GM19035 (cell line): Measurements from ENCODE around the gene CD177.
"Not testable (repeated sequence)": the region's sequence is repeated elsewhere in the genome, so short reads cannot be mapped to it uniquely, and the experiment has no call there.

Source experiments
- ATAC-seq: cut with Tn5 transposase; IDR thresholded peaks from one replicate; pipeline ENCODE4 v1.9.1; 2021; ENCODE audit not compliant: unreplicated experiment

Gene CD177

DNA sequence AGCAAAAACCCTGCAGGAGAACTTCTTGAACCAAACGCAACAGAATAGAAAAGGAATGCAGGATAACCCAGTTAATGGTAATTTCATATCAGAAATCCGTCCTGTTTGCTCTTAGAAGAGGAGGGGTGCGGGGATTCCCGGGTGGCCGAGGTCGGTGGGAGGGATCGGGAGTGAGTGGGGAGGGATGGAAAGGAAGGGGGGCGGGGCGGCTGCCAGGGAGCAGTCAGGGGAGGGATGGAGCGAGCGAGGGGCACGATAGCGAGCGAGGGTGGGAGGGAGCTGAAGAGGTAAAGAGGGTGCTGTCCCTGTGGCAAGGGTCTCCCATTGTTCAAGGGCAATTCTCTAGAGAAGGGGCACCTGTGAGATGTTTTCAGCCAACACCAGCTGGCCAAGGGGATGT is 26.5 kb downstream of the CD177 start:
- ATAC-seq = no peak

DNA sequence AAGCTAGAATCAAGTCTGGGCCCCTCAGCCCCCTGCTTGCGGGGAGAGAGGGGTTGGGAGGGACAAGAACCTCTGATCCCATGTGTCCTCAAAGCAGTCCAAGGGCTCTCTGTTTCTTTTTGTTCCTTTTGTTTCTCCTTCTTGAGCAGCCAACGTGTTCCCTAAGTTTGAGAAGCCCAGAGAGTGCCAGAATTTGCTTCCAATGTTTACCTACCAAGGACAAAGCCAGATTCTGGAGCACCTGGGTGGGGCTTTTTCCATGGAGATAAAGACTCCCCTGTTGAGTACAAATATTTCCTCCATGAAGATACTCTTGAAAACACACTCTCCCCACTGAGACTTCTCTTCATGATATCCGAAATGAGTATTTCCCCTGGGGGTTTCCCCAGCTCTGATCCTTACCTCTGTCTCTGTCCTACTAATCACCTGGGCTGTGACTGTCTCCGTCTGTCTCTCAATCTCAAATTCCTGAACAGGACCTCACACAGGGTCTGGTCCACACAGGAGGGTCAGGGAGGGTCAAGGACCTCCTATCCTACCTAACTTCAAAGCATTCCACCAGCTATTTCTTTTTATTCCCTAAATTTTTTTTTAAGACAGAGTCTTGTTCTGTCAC is 27.4 kb downstream of the CD177 start:
- ATAC-seq = no peak

DNA sequence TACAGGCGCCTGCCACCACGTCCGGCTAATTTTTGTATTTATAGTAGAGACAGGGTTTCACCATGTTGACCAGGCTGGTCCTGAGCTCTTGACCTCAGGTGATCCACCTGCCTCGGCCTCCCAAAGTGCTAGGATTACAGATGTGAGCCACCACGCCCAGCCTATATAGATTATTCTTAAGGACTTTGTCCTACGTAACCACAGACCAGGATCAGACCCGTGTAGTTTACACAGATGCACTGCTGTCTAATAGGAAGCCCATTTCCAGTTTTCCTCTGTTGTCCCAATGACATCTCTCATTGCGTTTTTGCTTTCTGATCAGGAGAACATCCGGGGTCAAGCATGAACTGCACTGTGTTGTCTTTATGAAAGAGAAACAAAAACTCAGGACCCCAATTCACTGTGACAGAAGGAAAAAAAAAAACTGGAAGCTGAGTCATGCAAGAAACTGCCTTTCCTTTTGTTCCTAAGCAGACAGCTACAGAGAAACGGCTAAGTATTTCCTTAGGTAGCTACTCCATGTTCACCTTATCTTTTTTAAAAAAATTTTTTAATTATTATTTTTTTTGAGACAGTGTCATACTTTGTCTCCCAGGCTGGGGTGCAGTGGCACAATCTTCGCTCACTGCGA is 29.2 kb downstream of the CD177 start:
- ATAC-seq = not testable (repeated sequence)

DNA sequence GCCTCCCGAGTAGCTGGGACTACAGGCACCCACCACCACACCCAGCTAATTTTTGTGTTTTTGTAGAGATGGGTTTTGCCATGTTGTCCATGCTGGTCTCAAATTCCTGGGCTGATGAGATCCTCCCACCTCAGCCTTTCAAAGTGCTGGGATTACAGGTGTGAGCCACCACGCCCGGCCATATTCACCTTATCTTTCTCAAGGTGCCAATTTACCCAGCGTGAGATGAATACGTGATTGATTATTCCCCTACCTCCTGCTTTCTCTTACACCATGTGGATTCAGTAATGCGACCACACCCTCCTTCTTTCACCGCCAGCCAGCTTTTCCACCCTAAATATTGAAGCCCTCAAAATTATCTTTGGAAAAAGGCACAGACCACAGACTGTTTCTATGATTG is 29.8 kb downstream of the CD177 start:
- not testable (repeated sequence) for ATAC-seq

DNA sequence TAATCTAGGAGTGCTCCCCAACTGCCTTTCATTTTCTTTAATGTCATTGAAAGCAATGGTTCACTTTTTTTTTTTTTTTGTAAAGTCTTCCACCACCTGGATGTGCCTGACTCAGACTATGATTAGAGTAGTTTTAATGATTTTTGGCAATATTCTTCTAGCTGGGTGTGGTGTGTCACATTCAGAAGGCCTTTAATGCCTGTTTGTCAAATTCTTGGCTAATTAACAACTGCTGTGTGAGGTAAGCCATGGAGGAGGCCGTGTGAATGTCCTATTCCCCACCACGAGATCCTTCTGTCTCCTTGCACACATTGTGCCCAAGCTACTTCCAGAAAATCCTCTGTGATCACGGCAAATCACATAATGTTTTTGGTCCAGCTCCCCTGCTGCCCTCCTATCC is 30.3 kb downstream of the CD177 start:
- not testable (repeated sequence) for ATAC-seq

DNA sequence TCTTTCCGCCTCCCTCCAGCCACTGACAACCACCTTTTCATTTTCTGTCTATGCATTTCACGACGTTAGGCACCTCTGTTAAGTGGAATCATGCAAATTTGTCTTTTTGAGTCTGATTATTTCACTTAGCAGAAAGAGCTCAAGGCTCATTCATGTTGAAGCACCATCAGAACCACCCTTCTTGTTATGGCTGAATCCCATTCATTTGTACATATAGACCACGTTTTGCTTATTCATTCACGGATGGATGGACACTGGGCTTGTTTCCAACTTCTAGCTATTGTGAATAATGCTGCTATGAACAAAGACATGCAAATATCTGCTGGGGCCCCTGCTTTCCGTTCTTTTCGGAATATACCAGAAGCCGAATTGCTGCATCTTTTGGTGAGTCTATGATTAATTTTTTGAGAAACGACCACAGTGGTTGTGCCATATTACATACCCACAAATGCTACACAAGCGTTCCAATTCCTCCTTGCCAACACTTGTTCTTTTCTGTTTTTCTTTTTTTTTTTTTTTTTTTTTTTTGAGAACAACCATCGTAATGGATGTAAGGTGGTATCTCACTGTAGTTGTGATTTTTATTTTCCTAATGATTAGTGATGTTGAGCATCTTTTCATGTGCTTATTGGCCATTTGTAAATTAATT is 37.5 kb downstream of the CD177 start:
- ATAC-seq = not testable (repeated sequence)

DNA sequence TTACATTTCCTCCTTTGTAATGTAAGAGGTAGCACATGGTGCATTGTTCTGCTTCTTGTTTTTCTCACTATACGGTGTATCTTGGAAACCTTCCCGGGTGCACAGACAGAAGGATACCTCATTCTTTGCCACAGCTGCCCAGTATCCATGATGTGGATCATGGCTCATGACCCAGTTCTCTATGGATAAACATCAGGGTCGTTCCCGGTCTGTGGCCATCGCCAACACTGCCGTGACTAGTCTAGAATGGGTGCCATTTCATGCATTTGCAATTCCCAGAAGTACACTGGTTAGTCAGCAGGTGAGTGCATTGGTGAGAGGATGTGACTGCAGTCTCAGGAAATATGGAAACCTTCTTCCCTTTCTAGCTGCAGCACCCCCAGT is 38.1 kb downstream of the CD177 start:
- ATAC-seq = not testable (repeated sequence)

DNA sequence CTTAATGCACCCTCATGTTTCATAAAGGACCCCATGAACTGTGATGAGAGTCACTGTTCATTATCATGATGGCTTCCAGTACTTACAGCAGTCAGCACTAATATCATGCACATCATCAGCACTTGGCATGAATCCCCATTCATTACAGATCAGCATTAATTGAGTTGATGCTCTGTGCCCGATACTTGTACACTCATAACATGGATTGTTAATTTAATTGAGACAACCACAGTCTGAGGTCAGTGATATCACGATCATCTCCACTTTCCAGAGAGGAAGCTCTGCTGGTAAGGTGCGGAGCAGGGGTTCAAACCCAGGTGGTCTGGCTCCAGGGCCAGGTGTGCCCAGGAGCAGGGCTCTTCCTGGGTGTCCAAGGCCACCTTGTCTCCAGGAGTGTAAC is 40.0 kb downstream of the CD177 start:
- ATAC-seq = not testable (repeated sequence)

DNA sequence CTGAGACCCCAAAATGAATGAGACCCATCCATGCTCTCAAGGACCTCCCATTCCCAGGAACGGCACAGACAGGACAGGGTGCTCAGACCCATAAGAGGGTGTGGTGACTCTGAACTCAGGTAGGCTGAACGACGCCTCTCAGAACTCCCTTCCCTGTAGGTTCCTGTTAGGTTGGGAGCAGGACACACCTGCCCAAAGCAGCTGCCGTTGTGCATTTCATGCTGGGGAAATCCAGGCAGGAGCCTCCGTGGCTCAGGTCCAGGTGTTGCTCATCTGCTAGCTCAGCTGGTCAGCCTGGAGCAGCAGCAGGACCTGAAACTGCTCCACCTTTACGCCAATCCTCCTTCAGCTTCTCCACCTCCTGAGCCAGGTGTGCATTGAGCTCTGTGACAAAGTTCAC is 42.1 kb downstream of the CD177 start:
- no peak for ATAC-seq

DNA sequence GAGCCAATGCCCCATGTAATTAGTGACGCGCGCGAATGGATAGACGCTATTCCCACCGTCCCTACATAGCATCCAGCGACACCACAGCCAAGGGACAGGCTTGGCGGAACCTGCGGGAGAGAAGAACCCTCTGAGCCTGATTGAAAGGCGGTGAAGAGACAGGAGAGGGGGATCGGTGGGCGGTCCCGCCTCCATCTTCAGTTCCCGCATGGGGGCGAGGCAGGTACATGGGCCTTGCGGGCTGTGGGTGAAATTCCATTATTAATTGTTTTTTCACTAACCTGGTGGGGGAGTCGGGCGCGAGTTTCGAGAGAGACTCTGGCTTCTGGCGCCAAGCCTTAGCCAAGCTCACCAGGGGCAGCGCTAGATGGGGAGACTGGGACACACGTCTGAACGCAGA is 52.8 kb downstream of the CD177 start:
- no peak for ATAC-seq

DNA sequence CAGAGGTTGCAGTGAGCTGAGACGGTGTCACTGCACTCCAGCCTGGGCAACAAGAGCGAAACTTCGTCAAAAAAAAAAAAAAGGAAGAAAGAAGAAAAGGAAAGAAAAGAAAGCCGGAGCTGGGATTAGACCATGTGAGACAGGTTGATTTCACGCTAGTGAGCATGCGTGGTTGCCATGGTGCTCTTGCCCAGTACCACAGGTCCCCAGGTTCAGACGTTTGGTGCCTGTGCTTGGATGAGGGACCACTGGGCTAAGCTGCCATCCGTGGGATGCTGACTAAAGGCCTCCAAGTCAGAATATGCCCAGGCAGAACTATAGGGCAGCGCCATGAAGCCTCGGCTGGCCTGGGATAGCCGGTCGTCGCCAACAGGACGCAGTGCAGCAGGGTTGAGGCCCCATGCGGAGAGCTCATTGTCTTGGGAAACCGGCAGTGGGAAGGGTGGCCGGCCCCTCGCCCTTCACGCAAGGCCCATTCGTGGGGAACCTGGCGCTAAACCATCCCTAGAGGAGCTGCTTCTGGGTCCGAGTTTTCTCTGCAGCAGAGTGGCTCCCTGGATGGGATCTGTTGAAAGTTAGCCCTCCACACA is 54.0 kb downstream of the CD177 start:
- ATAC-seq = no peak

DNA sequence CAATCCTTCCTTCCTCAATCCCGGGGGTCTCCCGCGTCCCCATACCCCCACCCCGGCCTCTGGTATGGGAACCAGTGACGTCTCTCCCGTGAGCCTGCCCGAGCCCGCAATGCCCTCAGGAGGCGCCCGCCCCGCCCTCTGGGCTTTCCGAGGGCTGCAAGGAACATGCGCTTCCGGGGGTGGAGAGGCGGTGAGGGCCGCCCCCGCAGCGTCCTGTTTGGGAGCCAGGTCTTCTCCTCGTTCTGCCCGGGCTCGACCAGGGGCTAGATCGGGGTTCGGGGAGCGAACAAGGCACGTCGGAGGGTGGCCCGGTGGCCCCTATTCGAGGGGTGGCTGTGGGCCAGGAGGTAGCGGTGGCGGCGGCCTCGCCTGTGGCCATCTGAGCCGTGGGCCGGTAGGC is 54.6 kb downstream of the CD177 start:
- no peak for ATAC-seq

DNA sequence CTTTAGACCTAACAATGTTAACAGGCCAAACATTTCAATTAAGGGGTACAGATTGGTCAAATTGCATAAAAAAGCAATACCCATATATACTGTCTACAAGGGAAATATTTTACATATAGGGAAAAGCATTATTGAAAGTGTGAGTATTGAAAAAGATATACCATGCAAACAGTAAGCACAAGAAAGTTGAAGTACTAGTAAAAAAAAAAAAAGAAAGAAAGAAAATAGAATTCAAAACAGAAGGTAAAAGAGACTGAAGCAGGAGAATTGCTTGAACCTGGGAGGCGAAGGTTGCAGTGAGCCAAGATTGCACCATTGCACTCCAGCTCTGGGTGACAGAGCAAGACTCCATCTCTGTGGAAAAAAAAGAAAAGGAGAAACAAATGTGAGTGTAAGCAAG is 55.9 kb downstream of the CD177 start:
- no peak for ATAC-seq

DNA sequence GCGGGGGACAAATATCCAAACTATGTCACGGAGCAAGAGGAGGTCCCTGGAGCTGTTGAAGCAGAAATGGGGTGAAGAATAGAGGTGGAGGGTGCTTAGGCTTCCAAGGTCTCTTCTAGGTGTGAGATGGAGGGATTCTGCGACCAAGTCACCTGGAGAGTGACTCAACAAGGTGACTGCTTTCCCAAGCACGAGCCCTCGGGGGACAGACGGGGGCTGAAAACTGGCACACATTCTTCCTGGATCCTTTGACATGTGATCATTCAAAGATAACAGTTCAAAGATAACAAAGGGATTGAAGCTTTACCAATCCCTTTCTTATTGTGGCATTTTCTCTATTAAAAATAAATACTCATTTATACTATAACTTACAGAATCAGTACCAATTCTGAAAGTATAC is 59.0 kb downstream of the CD177 start:
- no peak for ATAC-seq
